HEK293 (cell line): ENCODE results near the gene CTSO.

Source experiments
- CTCF ChIA-PET: fragments of 350-600 bp; formaldehyde crosslinking; extraction: SDS; loops from one replicate; lab custom pipeline; 2021; ENCODE audit warnings: antibody characterized with exemption; lab: Yijun Ruan, JAX
- POLR2A ChIA-PET: fragments of 300-600 bp; formaldehyde crosslinking; extraction: SDS; loops from one replicate; lab custom pipeline; 2020; ENCODE audit warnings: antibody characterized with exemption, inconsistent platforms; lab: Yijun Ruan, JAX
- H3K27ac ChIP-seq: fragments of 200-500 bp; sonication (Bioruptor generic); 2 replicates; pipeline ENCODE4 v1.5.1; 2014; ENCODE audit warnings: low read depth, low read length, control low read depth, inconsistent platforms; ENCODE audit errors: extremely low read depth
- H3K36me3 ChIP-seq, 2 experiments: fragments of 200-500 bp in 1 of 2; sonication (Bioruptor generic) in 1 of 2; 1 replicate in 1 of 2; 2 replicates in 1 of 2; pipeline ENCODE4 v1.5.1; 2014 to 2017; ENCODE audit warnings: inconsistent platforms in 2 of 2, low read length in 2 of 2; ENCODE audit not compliant: control insufficient read depth in 2 of 2, insufficient read depth in 1 of 2
- H3K4me1 ChIP-seq: fragments of 200-500 bp; sonication (Bioruptor generic); 2 replicates; pipeline ENCODE4 v1.5.1; 2014; ENCODE audit warnings: mild to moderate bottlenecking, low read length, inconsistent platforms; ENCODE audit not compliant: control insufficient read depth, insufficient read depth
- H3K4me3 ChIP-seq: 2 replicates; pipeline ENCODE4 v1.5.1; 2011; ENCODE audit warnings: low read depth, mild to moderate bottlenecking, control low read depth, low read length, moderate library complexity
- H3K9me3 ChIP-seq: fragments of 200-500 bp; sonication (Bioruptor generic); 2 replicates; pipeline ENCODE4 v1.5.1; 2014; ENCODE audit warnings: low read depth, low read length, inconsistent platforms; ENCODE audit not compliant: control insufficient read depth, insufficient read depth
- HIC1 ChIP-seq: fragments of 450-650 bp; formaldehyde crosslinking; IDR thresholded peaks from 2 replicates; pipeline ENCODE4 v1.5.1; 2016; ENCODE audit warnings: missing biosample characterization, missing genetic modification characterization
- MYNN ChIP-seq: fragments of 450-650 bp; formaldehyde crosslinking; IDR thresholded peaks from 2 replicates; pipeline ENCODE4 v1.5.1; 2016; ENCODE audit warnings: missing biosample characterization, missing genetic modification characterization, borderline replicate concordance
- MZF1 ChIP-seq: fragments of 450-650 bp; formaldehyde crosslinking; IDR thresholded peaks from 2 replicates; pipeline ENCODE4 v1.5.1; 2017; ENCODE audit warnings: missing biosample characterization, missing genetic modification characterization, borderline replicate concordance
- PATZ1 ChIP-seq: fragments of 450-650 bp; formaldehyde crosslinking; IDR thresholded peaks from 2 replicates; pipeline ENCODE4 v1.5.1; 2016; ENCODE audit warnings: missing biosample characterization, missing genetic modification characterization
- SALL2 ChIP-seq: fragments of 450-650 bp; formaldehyde crosslinking; IDR thresholded peaks from 2 replicates; pipeline ENCODE4 v1.5.0; 2017; ENCODE audit warnings: missing biosample characterization, mild to moderate bottlenecking, missing genetic modification characterization, borderline replicate concordance
- TRIM28 ChIP-seq: IDR thresholded peaks from 2 replicates; pipeline ENCODE4 v1.6.1; 2011; ENCODE audit warnings: low read length, control low read depth, borderline replicate concordance
- ZBTB7A ChIP-seq: fragments of 450-650 bp; formaldehyde crosslinking; IDR thresholded peaks from 2 replicates; pipeline ENCODE4 v1.5.1; 2016; ENCODE audit warnings: low read depth, missing biosample characterization, missing genetic modification characterization
- ZBTB8A ChIP-seq: fragments of 450-650 bp; formaldehyde crosslinking; IDR thresholded peaks from 2 replicates; pipeline ENCODE4 v1.5.1; 2016; ENCODE audit warnings: missing biosample characterization, missing genetic modification characterization
- ZFP37 ChIP-seq: fragments of 450-650 bp; formaldehyde crosslinking; IDR thresholded peaks from 2 replicates; pipeline ENCODE4 v1.5.1; 2016; ENCODE audit warnings: missing biosample characterization, missing genetic modification characterization
- ZNF112 ChIP-seq: fragments of 450-650 bp; formaldehyde crosslinking; IDR thresholded peaks from 2 replicates; pipeline ENCODE4 v1.5.0; 2017; ENCODE audit warnings: missing biosample characterization, missing genetic modification characterization
- ZNF169 ChIP-seq: fragments of 450-650 bp; formaldehyde crosslinking; IDR thresholded peaks from 2 replicates; pipeline ENCODE4 v1.5.1; 2016; ENCODE audit warnings: missing biosample characterization, missing genetic modification characterization
- ZNF174 ChIP-seq: fragments of 450-650 bp; formaldehyde crosslinking; IDR thresholded peaks from 2 replicates; pipeline ENCODE4 v1.5.0; 2017; ENCODE audit warnings: missing biosample characterization, mild to moderate bottlenecking, missing genetic modification characterization
- ZNF26 ChIP-seq: fragments of 450-650 bp; formaldehyde crosslinking; IDR thresholded peaks from 2 replicates; pipeline ENCODE4 v1.5.1; 2016; ENCODE audit warnings: missing biosample characterization, missing genetic modification characterization
- ZNF274 ChIP-seq, 2 experiments: fragments of 200-500 bp in 1 of 2; fragments of 450-650 bp in 1 of 2; sonication (Bioruptor generic) in 1 of 2; formaldehyde crosslinking in 1 of 2; IDR thresholded peaks; 2 replicates each; pipeline versions ENCODE4 v1.5.1 to v1.6.1; 2014 to 2016; ENCODE audit warnings: borderline replicate concordance in 1 of 2, inconsistent platforms in 1 of 2, low read length in 1 of 2, missing biosample characterization in 1 of 2, missing genetic modification characterization in 1 of 2
- ZNF280C ChIP-seq: fragments of 450-650 bp; formaldehyde crosslinking; IDR thresholded peaks from 2 replicates; pipeline ENCODE4 v1.5.1; 2016; ENCODE audit warnings: missing biosample characterization, missing genetic modification characterization
- ZNF423 ChIP-seq: fragments of 450-650 bp; formaldehyde crosslinking; IDR thresholded peaks from 2 replicates; pipeline ENCODE4 v1.5.1; 2016; ENCODE audit warnings: missing biosample characterization, missing genetic modification characterization
- ZNF555 ChIP-seq: fragments of 450-650 bp; formaldehyde crosslinking; conservative IDR thresholded peaks from 2 replicates; pipeline ENCODE4 v1.5.1; 2017; ENCODE audit warnings: missing biosample characterization, mild to moderate bottlenecking, missing genetic modification characterization, inconsistent platforms
- ZNF692 ChIP-seq: fragments of 450-650 bp; formaldehyde crosslinking; IDR thresholded peaks from 2 replicates; pipeline ENCODE4 v1.5.1; 2016; ENCODE audit warnings: missing biosample characterization, missing genetic modification characterization

Gene CTSO

GRCh38 chr4:155903453-155903852 is 50.2 kb downstream of the CTSO start, which contains the start of gene TDO2:
TSS of gene TDO2 (plus strand) at chr4:155903696. CDS start at chr4:155903759, 63 bp downstream.
- no peaks in the 10 kb centered on the region for H3K9me3 ChIP-seq
- H3K36me3 ChIP-seq, result no peaks in the 10 kb centered on the region
- POLR2A ChIA-PET, result no interaction called here
- H3K4me3 ChIP-seq, result no peak within 1 kb of the TSS
- H3K4me1 ChIP-seq, result peaks cover 26% of the 10 kb centered on the region
- TF ChIP-seq MZF1 (tag by site-specific recombination) (no peak), ZBTB7A (tag by site-specific recombination) (no peak), ZNF692 (tag by site-specific recombination) (no peak), TRIM28 (no peak), ZNF423 (no peak), ZNF280C (tag by site-specific recombination) (no peak), HIC1 (tag by site-specific recombination) (no peak), SALL2 (tag by site-specific recombination) (no peak), ZNF274 (IDR thresholded peaks at IDR 0.05; ENCODE audit: low read length) (no peak), ZNF274 (tag by site-specific recombination; IDR thresholded peaks at IDR 0.05; ENCODE audit: borderline replicate concordance) (no peak), ZFP37 (no peak), ZNF26 (tag by site-specific recombination) (no peak), ZNF169 (tag by site-specific recombination) (no peak), ZNF174 (tag by site-specific recombination) (no peak), ZNF555 (no peak), ZBTB8A (tag by site-specific recombination) (no peak), PATZ1 (tag by site-specific recombination) (no peak), MYNN (tag by site-specific recombination) (no peak), ZNF112 (tag by site-specific recombination) (no peak)
- TF ChIP-seq, all 188 proteins: peak for 0
- no peak within 1 kb of the TSS for H3K27ac ChIP-seq
- CTCF ChIA-PET, result no interaction called here
